Nephron (organoid): Measurements from ENCODE around the gene LRRC75B.

ENCODE experiments used
- H3K27ac Mint-ChIP-seq, 3 experiments: 2 replicates each; pipeline ENCODE4 v1.8.0; 2020; ENCODE audit warnings: mixed read lengths in 3 of 3, mild to moderate bottlenecking in 2 of 3, moderate library complexity in 1 of 3
- H3K27me3 Mint-ChIP-seq: 2 replicates; pipeline ENCODE4 v1.8.0; 2021; ENCODE audit warnings: low read depth, mild to moderate bottlenecking, moderate library complexity, mixed read lengths
- H3K36me3 Mint-ChIP-seq: 2 replicates; pipeline ENCODE4 v1.8.0; 2020; ENCODE audit warnings: low read depth, mixed read lengths
- H3K4me1 Mint-ChIP-seq: 2 replicates; pipeline ENCODE4 v1.8.0; 2020; ENCODE audit warnings: mixed read lengths
- H3K4me3 Mint-ChIP-seq, 3 experiments: 2 replicates each; pipeline ENCODE4 v1.8.0; 2020; ENCODE audit warnings: mild to moderate bottlenecking in 3 of 3, mixed read lengths in 3 of 3, moderate library complexity in 2 of 3
- H3K9me3 Mint-ChIP-seq: 2 replicates; pipeline ENCODE4 v1.8.0; 2020; ENCODE audit warnings: mixed read lengths
- TF ChIP-seq, protein P1 (sequence below), 3 experiments: fragments of 200-600 bp; sonication (generic); IDR thresholded peaks; one replicate each; pipeline ENCODE4 v1.5.0; 2021; ENCODE audit warnings: antibody characterized with exemption in 3 of 3; ENCODE audit not compliant: unreplicated experiment in 3 of 3

Gene LRRC75B

DNA sequence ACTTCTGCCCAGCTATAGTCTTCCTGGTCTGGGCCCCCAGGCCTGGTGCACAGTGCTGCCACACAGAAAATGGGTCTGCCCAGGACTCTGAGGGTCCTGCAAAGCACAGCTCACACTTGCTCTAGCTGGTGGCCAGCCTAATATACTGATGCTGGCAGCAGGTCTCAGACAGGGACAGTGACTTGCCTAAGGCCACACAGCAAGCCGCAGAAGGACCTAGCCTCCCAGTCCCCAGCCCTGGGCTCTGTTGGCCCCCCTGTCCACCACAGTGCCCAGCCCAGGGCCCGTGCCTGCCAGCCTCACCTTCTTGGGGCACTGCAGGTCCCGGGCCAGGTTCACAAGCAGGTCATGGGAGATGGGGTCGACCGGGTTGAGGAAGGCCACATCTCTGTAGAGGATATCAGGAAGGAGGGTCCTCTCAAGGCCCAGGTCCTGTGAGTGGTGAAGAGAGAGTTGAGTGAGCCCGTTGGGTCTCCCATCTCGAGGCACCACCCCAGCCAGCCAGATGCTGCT, 3.3 kb downstream of the LRRC75B start:
- Mint-ChIP-seq H3K4me3 (no peak overlapping the region), H3K36me3 (no peaks in the 10 kb centered on the region), H3K9me3 (no peaks in the 10 kb centered on the region), H3K4me1 (peaks cover 13% of the 10 kb centered on the region), H3K27ac (peak overlapping the region in 1 of 3 experiments; percentile 46), H3K27me3 (no peaks in the 10 kb centered on the region)
- TF ChIP-seq, protein P1, sequence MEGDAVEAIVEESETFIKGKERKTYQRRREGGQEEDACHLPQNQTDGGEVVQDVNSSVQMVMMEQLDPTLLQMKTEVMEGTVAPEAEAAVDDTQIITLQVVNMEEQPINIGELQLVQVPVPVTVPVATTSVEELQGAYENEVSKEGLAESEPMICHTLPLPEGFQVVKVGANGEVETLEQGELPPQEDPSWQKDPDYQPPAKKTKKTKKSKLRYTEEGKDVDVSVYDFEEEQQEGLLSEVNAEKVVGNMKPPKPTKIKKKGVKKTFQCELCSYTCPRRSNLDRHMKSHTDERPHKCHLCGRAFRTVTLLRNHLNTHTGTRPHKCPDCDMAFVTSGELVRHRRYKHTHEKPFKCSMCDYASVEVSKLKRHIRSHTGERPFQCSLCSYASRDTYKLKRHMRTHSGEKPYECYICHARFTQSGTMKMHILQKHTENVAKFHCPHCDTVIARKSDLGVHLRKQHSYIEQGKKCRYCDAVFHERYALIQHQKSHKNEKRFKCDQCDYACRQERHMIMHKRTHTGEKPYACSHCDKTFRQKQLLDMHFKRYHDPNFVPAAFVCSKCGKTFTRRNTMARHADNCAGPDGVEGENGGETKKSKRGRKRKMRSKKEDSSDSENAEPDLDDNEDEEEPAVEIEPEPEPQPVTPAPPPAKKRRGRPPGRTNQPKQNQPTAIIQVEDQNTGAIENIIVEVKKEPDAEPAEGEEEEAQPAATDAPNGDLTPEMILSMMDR (IDR thresholded peaks at IDR 0.05; ENCODE audit: unreplicated experiment in 3 of 3): no peak

DNA sequence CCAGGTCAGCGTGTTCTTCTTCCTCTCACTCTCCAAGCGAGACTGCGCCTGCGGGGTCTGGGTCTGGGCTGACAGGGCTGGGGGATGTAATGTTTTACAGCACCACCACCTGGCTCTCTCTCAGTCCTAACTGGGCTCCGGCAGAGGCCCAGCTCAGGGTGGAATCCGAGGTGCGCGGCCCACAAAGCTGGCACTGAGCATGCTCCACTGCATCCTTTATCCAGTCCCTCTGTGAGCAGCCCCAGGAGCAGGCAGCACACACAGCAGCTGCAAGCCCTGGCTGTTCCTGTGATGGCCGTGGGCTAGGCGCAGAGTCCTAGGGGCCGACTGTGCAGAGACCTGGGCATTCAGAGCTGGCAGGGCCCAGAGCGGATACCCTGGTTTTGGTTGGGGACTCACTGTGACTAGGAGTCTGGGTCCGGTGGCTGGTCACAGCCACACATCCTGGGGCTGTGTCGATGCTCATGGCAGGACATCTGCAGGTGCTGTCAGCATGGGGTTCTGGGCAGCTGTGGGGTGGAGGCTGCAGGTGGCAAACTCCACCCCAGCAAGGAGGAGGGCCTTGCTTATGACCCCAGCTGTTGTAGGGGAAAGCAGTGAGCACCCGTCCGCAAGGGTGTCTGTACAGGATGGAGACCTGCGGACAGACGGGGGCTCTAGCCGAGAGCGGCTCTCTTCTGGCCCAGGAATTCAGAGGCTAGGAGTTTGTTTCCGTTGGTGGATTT, 4.0 kb downstream of the LRRC75B start:
- TF ChIP-seq, protein P1 (IDR thresholded peaks at IDR 0.05; ENCODE audit: unreplicated experiment in 3 of 3): no peak
- H3K27ac Mint-ChIP-seq: peak overlapping the region; percentile 44 to 80 (median 45)

DNA sequence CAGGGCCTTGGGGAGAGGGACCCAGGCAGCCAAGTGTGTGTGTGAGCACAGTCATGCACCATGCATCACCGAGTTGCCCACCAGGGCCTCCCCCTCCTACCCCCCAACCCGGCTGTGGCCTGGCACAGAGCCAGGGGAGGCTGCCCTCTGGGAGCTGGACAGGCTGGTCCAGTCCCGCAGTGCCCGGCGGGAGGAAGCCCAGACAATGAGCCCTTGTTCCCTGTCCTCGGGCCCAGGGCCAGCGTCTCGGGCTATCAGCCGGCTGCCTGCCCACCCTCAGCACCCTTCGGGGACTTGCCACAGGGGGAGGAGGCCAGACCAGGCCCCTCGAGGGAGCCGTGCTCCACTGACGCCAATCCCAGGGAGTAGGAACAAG, 4.5 kb downstream of the LRRC75B start:
- H3K27me3 Mint-ChIP-seq: no peaks in the 10 kb centered on the region
- peak overlapping the region; percentile 44 to 80 (median 45) for H3K27ac Mint-ChIP-seq
- TF ChIP-seq, protein P1 (IDR thresholded peaks at IDR 0.05; ENCODE audit: unreplicated experiment in 3 of 3): no peak
- H3K4me1 Mint-ChIP-seq: peaks cover 16% of the 10 kb centered on the region
- H3K4me3 Mint-ChIP-seq: no peak overlapping the region
- no peaks in the 10 kb centered on the region for H3K36me3 Mint-ChIP-seq
- no peaks in the 10 kb centered on the region for H3K9me3 Mint-ChIP-seq

More for the DNA sequence above, 4.0 kb downstream of the LRRC75B start:
- Mint-ChIP-seq H3K9me3 (no peaks in the 10 kb centered on the region), H3K27me3 (no peaks in the 10 kb centered on the region), H3K36me3 (no peaks in the 10 kb centered on the region), H3K4me1 (peaks cover 11% of the 10 kb centered on the region), H3K4me3 (no peak overlapping the region)

DNA sequence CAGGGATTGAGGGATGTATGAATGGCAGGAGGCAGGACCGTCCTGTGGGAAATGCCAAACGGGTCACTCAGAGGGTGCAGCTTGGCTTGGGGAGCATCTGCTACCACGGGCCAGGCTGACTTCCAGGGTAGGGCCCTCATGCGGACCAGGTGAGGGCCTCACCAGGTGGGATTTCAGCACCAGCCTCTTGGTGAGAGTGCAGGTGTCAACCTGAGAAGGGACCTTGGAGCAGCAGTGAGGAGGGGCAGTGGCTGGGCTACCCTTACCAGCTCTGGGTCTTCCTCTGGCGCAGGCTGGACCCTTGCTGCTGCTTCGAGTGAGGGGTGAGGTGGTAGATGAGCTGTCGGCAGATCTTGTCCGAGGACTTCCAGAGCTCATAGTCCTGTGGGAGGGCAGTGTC, 4.9 kb downstream of the LRRC75B start:
- Mint-ChIP-seq H3K36me3 (no peaks in the 10 kb centered on the region), H3K27me3 (no peaks in the 10 kb centered on the region), H3K9me3 (no peaks in the 10 kb centered on the region), H3K4me1 (peaks cover 15% of the 10 kb centered on the region), H3K27ac (no peak overlapping the region), H3K4me3 (no peak overlapping the region)
- TF ChIP-seq, protein P1 (IDR thresholded peaks at IDR 0.05; ENCODE audit: unreplicated experiment in 3 of 3): no peak

DNA sequence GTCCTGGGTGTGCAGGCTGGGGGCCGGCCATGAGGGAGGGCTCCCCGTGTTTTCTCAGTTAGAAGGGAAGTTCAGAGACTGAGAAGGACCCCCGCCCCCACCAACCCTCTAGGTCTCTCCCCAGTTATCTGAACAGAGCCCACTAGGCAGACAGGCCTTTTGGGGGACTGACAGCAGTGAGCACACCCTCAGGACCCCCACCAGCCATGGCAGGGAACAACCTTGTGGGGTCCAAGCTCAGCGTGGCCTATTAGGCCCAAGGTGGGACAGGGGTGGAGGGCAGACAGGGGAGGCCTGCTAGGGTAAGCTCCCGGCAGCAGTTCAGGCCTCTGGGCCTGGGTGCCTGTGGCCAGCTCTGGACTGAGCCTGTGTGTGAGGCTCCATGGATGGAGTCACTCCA, 5.6 kb downstream of the LRRC75B start:
- no peak overlapping the region for H3K4me3 Mint-ChIP-seq
- H3K27ac Mint-ChIP-seq: no peak overlapping the region
- no peaks in the 10 kb centered on the region for H3K36me3 Mint-ChIP-seq
- no peaks in the 10 kb centered on the region for H3K9me3 Mint-ChIP-seq
- TF ChIP-seq, protein P1 (IDR thresholded peaks at IDR 0.05; ENCODE audit: unreplicated experiment in 3 of 3): no peak
- H3K4me1 Mint-ChIP-seq: peaks cover 14% of the 10 kb centered on the region
- H3K27me3 Mint-ChIP-seq: no peaks in the 10 kb centered on the region
